HG02970 (cell line): ENCODE data around the gene PKIB.
"Not testable (repeated sequence)": the region's sequence is repeated elsewhere in the genome, so short reads cannot be mapped to it uniquely, and the experiment has no call there.

Source experiments
- ATAC-seq: cut with Tn5 transposase; IDR thresholded peaks from one replicate; pipeline ENCODE4 v1.9.1; 2021; ENCODE audit warnings: mild to moderate bottlenecking, moderate library complexity, moderate number of reproducible peaks; ENCODE audit not compliant: unreplicated experiment, low FRiP score

PKIB gene

DNA sequence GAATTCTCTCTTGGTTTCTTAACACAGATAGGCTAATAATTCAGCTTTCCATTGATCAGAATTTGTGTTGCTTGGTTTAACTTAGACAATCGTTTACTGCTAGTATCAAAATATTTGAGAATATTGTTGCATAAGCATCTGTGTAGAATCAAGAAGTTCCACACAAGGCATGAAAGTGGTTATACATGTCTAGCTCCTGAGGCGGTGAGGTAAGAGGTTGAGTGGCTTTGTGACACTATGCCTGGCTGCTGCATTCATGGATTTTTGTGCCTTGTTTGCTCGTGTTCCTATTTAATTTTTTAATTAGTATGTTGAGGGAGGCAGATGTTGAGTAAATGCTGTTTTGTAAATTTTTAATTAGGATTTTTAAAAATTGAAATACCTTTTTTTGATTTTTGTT, 10.2 kb downstream of the PKIB start:
- ATAC-seq = no peak

- no peak for ATAC-seq
Measured at GRCh38 chr6:122620902-122621301, 10.7 kb downstream of the PKIB start.

- ATAC-seq = no peak
Measured at GRCh38 chr6:122621638-122622037, 11.4 kb downstream of the PKIB start.

- ATAC-seq = no peak
Measured at GRCh38 chr6:122622479-122622878, 12.3 kb downstream of the PKIB start.

GRCh38 chr6:122623279-122623678, 13.1 kb downstream of the PKIB start:
- no peak for ATAC-seq

- no peak for ATAC-seq
Measured at GRCh38 chr6:122624853-122625252, 14.6 kb downstream of the PKIB start.

- ATAC-seq = no peak
Measured at GRCh38 chr6:122628714-122629113, 18.5 kb downstream of the PKIB start.

DNA sequence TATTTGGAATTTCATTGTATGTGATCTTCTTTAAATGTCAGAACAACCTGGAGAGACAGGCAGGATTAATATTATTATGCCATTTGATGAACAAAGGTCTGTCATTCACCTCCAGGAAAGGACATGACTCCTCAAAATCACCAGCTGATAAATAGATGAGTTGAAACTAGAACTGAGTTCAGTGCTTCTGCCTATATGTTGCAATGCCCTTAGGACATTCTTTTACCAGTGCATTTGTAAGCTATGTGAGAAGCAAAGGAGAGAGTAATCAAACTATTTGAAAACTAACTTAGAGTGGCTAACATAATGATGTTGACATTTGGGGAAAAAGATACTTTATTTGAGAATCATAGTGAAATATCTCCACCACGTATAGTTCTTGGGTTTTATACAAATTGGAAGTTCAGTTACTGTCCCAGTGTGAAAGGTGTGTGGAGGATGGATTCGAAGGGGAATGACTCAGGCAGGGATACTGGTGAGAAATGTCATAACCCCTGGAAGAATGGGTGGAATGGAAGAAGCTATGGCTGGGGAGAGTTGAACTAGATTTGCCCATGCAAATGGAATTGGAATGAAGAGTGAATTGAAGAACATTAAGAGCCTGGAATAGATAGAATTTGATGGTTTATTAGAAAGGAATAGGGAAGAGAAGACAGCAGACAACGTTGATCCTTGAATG, 21.5 kb downstream of the PKIB start:
- no peak for ATAC-seq

DNA sequence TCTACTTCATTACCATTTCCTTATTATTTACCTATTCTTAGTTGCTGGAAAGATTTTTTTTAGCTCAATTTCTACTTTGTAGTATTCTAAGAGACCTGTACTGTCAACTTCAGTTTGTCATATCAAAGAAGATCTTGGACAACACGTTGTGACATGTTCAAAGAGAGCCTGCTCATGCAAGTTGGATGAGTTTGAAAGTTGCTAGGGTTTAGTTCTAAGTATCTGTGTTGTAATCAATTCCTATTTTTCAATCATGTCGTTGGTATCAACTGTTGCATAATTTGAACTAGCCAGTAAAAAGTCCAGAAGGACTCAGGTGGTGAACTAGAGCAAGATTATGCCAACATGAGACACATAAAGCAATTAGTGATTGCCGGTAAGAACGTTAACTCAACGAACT, 30.2 kb downstream of the PKIB start:
- ATAC-seq = no peak

- no peak for ATAC-seq
Measured at GRCh38 chr6:122641819-122642218, 31.6 kb downstream of the PKIB start.

GRCh38 chr6:122642604-122643003, 32.4 kb downstream of the PKIB start:
- not testable (repeated sequence) for ATAC-seq

- ATAC-seq = no peak
Measured at GRCh38 chr6:122645256-122645655, 35.1 kb downstream of the PKIB start.

DNA sequence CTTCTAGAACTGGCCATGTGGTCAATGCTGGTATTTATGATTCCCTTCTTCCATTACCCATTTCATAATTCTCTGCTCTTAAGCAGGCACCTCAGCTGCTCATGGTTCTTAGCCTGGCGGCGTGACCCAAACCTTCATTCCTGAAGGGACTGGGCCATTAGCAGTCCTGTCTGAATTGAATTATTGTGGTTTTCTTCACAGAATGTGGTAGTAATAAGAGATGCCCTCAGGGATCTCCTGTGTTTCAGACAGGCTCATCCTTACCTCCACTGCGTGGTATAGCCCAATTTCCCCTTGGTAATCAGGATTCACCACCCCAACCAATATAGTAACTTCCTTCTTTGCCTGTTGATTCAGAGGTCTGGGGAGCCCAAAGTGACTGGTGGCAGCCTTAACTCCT, 37.6 kb downstream of the PKIB start:
- no peak for ATAC-seq

- ATAC-seq = no peak
Measured at GRCh38 chr6:122648726-122649125, 38.5 kb downstream of the PKIB start.

- no peak for ATAC-seq
Measured at GRCh38 chr6:122649701-122650100, 39.5 kb downstream of the PKIB start.

GRCh38 chr6:122650403-122650802, 40.2 kb downstream of the PKIB start:
- no peak for ATAC-seq

DNA sequence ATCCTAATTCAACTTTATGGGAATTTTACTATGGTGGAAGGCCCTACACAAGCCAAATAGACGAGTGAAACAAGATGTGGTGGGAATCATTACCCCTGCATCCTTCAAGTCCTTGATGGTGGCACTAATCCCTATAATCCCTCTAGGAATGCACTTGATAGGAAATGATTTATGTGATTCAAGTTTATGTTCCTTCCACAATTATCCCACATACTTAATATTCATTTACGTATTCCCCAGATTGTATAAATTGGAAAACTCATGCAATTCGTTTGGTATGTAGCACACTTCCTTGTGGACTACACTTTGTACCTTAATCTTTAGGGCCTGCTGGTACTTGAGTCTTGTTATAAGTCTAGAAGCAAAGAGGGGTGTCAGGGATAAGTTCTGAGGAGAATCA, 40.8 kb downstream of the PKIB start:
- no peak for ATAC-seq

DNA sequence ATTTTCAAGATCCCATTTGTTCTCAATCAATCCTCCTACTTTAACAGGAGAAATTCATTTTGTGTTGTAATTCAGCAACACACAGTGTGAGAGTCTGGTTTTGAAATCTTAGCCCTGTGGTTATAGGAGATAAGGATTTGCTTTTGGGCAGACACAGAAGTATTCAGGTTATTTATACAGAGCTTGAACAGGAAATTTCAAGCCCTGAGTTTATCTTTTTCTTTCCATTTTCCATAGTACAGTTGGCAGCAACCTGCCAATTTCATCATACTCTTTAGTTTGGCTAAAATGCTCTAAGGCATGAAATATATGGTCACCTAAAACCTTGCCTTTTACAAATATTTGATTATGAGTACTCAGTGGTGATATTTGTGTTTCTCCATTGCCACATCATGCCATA, 41.4 kb downstream of the PKIB start:
- no peak for ATAC-seq

DNA sequence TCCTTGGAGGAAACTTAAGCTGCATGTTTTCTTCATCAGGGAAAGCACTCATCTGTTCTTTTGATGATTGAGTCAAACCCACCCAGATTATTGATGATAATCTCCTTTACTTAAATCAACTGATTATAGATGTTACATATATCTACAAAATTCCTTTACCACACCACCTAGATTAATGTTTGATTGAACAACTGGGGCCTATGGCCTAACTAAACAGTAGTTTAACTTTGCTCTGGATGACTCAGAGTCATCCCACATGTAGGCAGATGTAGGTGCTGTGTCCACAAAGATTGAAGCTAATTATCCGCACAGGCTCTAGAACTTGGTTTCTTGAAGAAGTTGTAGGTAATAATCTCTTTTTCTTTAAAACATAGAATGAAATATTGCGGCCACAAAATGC, 42.2 kb downstream of the PKIB start:
- no peak for ATAC-seq

- ATAC-seq = no peak
Measured at GRCh38 chr6:122653094-122653493, 42.9 kb downstream of the PKIB start.

GRCh38 chr6:122654012-122654411, 43.8 kb downstream of the PKIB start:
- ATAC-seq = no peak

DNA sequence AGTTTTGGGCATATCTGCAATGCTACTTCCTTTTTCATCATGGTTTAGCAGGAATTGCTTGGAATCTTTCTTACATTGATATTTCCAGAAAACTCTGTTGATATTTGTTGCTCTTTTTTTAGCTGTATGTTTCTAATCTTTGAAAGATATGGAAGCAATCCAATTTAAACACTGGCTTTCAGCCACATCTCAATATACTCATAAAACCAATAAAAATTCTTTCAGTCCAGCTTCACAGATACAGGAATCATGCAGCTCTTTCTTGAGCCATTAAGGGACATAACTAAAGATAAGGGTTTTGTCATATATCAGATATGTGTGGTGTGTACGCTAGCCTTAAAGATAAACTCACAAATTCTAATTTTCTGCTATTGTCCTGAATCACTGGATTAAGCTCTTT, 47.4 kb downstream of the PKIB start:
- no peak for ATAC-seq

- ATAC-seq = no peak
Measured at GRCh38 chr6:122660296-122660695, 50.1 kb downstream of the PKIB start.
